Activated CD4-positive, CD25-positive, alpha-beta regulatory T cell treated with anti-CD3 and anti-CD28 coated beads, Interleukin-2, amount 50 U/mL, for 16 hours (primary cell): ENCODE results near the gene PIGS.
"Not testable (repeated sequence)": the region's sequence is repeated elsewhere in the genome, so short reads cannot be mapped to it uniquely, and the experiment has no call there.

ENCODE experiments used
- DNase-seq: peaks from one replicate; pipeline ENCODE4 v3.0.0-alpha.2; 2020; ENCODE audit warnings: low read depth, low spot score

PIGS gene

DNA sequence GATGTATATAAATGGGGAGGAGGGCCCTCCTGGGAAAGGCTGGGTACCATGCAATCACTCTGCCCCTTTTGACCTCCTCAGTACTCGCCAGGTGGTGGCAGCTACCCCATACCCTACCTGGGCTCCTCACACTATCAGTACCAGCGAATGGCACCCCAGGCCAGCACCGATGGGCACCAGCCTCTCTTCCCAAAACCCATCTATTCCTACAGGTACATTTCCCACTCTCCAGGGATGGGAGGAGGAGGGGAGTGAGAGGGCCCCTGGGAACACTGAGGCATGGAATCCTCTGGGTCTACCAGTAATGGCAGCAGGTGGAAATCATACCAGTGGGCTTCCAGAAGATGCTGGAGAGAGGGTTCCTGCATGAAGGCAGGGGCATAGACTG, 42.3 kb downstream of the PIGS start:
- DNase-seq = no peak

DNA sequence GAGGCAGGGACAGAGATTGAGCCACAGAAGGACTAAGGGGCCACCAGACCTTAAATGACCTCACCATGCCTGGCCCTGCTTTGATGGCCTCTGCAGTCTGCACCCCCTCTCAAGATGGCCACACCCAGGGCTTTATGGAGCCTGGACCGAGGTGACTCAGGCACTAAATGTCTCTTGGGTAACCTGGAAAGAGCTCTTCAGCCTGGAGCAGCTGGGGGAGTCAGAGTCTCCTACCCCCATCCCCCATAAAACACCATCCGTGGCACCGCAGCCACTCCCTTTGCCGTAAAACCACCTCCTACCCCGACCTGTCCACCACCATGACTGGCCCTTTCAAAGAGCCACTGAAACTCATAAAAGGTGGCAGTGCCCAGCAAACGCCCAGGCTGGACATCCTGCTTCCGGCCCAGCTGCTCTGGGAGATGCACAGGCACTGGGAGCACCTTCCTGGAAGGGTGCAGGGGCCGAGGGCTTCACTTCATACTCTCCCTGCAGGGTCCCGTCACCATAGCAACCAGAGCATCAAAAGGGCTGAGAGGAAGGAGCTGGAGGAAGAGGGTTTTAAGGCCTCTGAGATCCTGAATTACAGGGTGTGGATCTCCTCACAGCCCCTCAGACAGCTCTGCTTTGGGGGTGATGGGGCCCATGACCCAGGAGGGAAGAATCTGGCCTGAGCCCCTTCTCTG, 42.9 kb downstream of the PIGS start:
- DNase-seq = no peak

DNA sequence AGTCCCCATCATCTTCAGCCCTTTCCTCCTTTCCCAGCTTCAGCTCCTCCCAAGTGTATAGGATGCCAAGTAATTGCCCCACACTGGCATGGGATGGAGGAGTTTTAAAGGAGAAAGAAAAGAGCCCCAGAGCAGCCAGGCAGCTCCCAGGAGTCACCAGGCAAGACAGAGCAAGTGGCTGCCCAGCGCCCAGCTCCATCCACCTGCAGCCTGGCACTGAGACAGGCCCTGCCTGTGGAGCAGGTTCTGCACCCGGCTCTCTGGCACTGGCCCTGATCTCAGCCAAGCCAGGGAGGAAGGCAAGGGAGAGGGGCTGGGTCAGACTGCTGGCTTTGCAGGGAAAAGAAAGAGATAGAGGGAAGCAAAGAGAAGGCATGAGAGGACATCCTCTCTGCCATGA, 43.5 kb downstream of the PIGS start:
- no peak for DNase-seq

DNA sequence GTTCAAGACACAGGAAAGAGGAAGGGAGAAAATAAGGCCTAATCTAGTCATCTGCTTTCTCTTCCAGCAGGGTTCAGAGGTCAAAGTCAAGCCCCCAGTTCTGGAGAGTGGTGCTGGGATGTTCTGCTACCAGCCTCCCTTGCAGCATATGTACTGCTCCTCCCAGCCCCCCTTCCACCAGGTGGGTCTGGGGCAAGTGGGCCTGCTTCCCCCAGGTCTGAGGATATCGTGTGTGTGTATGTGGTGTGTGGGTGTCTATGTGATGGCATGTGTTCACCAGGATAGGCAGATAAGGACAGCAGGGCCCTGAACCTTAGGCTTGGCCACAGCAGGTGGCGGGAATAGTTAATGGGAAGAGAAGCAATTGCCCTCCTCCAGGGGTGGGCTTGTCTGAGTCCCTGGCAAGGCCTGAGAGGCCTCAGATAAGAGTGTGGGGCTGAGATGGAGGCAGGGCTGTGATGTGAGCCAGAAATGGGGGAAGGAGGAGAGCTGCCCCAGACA, 44.1 kb downstream of the PIGS start:
- DNase-seq = no peak

DNA sequence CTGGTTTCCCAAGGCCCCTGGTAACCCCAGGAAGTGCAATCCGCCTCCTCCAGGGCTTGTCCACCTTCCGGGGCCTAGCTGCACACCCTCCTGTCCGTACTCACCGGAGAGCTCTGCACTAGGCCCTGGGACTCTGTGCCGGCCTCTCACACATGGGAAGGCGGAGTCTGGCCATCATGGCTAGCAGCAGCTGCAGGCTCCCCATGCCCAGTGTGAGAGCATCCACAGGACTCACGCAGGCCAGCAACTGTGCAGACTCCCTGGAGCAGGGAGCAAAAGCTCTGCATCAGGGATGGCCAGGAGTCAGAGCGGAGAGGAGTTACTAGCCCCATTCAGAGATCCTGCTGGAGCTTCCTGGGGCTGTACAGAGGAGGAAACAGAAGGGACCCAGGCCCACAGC, 44.9 kb downstream of the PIGS start:
- DNase-seq = no peak

DNA sequence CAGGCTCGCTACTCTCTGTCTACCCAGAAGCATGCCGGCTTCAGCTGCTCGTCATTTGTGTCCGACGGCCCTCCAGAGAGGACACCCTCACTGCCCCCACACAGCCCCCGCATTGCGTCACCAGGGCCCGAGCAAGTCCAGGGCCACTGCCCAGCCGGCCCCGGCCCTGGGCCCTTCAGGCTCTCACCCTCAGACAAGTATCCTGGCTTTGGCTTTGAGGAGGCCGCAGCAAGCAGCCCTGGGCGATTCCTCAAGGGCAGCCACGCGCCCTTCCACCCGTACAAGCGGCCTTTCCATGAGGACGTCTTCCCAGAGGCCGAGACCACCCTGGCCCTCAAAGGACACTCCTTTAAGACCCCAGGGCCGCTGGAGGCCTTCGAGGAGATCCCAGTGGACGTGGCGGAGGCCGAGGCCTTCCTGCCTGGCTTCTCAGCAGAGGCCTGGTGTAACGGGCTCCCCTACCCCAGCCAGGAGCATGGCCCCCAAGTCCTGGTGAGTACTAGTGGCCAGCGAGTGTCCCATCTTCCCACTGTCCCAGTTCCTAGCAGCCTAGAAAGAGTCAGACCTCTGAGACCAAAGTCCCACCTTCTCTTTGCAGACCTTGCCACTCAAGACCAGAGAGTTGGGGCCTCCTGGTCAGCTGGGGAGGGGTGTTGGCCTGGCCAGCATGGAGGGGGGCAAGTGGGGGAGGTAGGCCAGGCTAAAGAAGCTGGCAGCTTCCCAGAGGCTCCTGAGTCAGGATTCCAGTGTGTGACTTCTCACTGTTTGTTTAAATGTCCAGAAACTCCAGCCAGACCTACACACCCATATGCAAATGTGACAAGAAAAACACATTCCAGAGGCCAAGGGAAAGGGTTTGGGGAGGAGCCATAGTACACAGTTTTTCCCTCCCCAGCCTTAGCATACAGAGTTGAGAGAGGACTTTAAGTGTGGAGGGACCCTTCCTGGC, 46.6 kb downstream of the PIGS start:
- no peak for DNase-seq

DNA sequence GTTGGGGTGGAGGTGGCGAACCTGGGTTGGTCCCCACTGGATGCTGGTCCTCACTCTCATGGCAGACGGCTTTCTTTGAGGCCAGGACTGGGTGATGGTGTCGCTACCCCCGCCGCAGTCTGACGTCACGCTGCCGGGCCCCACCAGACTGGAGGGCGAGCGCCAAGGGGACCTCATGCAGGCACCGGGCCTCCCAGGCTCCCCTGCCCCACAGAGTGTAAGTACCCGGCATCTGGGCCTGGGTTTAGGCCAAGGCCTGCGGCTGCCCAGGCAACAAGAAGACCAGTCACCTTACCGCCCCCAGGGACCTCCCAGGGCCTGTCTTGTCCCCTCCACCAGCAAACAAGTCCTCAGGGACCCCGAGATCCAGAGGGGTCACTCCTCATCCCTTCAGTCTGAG, 47.4 kb downstream of the PIGS start:
- no peak for DNase-seq

DNA sequence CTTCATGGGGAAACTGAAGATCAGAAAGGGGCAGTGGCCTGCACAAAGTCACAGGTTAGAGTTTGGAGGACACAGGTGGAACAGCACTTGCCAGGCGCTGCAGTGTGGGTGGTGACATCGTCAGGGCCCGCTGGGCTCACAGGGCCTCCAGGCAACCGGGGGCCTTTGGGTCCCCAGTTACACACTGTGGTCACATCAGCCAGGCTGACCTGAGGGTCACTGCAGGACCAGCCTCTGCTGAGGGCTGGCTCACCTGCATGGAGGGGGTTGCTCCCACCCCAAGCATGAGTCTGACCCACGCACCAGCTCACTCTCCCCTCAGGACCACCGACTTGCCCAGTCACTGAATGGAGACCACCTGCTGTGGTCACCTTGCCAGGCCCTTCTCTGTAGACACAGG, 48.1 kb downstream of the PIGS start:
- no peak for DNase-seq

DNA sequence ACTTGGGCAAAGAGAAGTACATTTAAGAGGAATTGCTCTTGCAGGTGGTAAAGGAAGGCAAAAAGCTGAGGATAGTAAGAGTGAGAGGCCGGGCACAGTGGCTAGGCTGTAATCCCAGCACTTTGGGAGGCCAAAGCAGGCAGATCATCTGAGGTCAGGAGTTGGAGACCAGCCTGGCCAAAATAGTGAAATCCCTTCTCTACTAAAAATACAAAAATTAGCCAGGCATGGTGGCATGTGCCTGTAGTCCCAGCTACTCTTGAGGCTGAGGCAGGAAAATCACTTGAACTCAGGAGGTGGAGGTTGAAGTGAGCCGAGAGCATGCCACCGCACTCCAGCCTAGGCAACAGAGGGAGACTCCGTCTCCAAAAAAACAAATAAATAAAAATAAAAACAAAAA, 49.0 kb downstream of the PIGS start:
- DNase-seq = not testable (repeated sequence)

DNA sequence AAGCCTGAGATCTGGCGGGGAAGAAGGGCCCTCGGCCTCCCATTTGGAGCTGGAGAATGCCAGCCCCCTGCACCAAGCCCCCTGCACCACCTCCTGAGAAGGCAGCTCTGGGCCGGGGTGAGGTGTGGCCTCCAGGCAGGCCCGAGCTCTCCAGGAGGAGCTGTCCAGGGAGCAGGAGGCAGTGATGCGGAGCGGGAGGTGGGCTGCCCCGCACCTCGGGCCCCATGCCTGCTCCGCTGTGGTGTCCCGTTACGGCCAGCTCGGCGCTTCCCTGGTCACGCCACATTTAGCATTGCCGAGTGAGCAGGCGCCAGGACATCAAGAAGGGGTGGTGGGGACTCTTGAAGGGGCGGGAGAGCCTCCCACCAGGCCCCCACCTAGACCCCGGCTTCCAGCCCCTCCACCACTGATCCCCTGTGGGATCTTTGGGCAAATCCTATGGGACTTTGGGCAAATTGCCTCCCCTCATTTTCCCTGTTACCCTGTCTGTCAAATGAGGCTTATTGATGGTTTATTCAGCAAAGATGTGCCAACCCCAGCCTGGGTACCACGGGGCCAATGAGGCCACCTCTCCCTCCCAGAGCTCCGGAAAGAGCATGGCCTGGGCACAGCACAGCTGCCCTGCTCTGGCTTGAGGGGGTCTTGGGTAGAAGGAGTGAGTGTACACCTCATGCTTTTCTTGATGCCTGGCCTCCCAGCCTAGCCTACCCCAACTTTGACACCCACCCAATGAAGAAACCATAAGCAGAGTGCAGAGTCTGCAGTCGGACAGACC, 49.8 kb downstream of the PIGS start:
- no peak for DNase-seq

DNA sequence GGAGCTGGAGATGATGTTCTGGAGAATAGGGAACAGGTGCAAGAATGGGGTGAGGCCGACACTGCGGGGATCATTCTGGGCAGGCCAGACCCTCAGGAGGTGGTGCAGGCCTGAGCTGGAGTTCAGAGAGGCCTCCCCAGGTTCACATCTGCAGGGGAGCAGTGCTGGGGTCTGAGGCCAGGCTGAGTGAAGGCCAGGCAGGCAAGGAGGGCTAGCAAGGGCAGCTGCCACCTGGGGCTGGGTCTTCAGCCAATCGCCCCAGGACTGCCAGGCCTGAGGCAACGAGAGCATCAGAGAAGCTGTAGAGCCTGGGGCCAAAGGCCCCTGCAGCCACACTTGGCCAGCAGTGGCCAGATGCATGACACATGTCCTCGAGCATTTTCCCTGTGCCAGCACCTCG, 50.6 kb downstream of the PIGS start:
- no peak for DNase-seq

DNA sequence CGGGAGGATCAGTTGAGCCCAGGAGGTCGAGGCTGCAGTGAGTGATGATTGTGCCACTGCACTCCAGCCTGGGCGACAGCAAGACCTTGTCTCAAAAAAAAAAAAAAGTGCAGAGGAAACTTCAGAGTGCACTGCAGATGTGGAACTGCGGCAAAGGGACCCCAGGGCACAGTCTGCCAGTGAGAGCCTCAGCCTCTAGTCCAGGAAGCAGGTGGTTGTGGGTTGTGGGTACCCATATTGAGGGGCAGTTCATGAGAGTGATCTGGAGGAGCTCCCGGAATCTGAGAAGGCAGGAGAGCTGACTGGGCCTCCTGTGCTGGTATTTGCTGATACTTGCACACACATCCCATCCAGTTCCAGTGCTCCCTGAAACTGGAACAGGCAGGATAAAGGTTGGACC, 52.1 kb downstream of the PIGS start:
- DNase-seq = no peak

DNA sequence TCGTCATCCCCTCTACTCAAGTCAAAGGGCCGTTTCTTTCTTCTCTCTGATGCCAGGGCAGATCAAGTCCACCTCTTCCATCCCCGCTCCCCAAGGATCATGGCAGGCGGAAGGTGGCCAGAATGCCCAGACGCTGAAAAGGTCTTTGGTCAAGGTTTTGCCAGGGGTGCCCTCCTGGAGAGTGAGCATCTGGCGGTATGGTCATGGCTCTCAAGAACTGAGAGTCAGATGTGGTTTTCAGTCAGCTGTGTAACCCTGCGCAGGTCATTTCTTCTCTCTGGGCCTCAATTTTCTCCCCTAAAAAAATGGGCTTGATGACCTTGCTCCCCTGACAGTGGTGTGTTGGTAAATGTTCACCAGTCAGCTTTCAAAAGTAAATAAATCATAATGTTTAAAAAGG, 52.7 kb downstream of the PIGS start:
- DNase-seq = no peak

DNA sequence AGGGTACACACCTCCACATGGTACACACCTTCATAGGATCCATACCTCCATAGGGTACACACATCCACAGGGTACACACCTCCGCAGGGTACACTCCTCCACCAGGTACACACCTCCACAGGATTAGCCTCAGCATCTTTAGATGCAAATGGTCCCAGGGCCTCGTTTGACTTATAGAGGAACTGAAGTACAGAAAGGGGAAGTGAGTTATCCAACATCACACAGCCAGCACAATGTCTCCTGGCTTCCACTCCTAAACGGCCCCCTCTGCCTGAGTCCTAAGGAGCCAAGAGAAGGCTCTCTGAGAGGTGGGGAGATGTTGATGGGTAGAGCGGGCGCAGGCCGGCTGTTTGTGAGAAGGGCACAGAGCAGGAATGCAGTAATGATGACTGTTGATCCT, 53.2 kb downstream of the PIGS start:
- no peak for DNase-seq

DNA sequence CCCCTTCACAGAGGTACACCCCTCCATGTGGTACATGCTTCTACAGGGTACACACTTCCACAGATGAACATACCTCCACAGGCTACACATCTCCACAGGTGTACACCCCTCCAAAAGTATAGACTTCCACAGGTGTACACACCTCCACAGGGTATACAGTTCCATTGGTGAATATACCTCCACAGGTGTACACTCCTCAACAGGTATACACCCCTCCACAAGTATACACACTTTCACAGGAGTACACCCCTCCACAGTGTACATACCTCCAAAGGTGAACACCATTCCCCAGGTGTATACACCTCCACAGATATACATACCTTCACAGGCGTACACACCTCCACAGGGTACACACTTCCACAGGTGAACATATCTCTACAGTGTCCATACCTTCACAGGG, 55.8 kb downstream of the PIGS start:
- no peak for DNase-seq

DNA sequence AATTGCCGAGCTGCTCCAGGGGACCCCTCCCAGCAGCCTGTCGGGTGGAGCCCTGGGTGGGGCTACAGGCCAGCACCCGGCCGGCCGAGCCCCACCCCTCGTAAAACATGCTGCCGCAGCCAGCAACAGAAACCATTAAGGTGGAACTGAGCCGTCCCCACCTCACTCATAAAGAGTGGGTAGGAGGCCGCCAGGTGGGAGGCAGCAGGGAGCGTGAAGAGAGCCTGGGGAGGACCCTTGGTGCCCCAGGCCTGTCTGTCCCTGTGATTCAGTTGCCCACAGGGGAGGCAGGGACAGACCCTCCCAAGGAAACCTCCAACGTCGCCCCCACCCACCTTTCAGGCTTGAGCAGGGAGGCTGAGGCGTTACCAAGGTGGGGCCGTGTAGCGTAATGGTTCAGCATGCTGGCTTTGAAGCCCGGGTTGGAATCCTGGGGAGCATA, 56.7 kb downstream of the PIGS start:
- no peak for DNase-seq

DNA sequence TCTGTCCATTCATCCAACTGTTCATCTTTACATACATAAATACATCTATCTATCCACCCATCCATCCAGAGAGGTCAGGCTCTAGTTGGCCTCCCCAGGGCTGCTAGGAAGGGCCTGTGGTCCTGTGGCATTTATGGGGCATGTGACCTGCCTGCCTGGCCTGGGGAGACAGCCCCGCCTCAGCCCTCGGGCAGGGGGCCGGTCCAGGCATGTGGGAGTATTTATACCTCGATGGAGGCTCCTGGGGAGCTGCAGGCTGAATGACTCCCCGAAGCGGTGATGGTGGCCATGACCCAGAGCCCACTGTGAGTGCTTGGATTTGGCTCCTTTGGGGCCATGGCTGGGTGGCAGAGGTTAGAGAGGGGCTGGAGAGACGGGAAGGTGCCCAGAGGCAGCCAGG, 57.8 kb downstream of the PIGS start:
- no peak for DNase-seq

DNA sequence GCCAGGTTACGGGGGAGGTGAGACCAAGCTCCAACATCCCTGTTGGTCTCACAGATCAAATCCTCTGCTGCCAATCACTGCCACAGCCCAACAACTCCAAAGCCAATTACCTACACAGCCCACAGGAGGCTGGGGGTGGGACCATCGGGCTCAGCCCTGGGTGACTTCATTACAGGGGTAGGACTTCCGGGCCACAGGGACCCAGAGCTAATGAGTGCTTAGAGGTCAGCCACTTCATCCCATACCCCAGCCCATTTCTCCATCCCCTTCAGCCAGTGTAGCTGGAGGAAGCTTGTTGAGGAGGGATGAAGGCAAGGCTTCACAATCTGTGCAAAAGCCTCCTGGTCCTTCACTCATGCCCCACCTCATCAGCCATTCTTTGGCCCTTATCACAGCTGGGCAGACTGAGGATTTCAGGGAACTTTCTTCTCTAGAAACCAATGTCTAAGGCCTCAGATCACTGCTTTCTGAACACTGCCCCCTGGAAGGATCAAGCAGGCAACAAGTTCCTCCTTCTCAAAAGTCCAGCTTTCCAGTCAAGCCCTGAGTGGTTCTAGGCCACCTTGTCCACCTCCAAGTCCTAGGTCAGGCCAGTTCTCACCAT, 59.4 kb downstream of the PIGS start:
- no peak for DNase-seq

DNA sequence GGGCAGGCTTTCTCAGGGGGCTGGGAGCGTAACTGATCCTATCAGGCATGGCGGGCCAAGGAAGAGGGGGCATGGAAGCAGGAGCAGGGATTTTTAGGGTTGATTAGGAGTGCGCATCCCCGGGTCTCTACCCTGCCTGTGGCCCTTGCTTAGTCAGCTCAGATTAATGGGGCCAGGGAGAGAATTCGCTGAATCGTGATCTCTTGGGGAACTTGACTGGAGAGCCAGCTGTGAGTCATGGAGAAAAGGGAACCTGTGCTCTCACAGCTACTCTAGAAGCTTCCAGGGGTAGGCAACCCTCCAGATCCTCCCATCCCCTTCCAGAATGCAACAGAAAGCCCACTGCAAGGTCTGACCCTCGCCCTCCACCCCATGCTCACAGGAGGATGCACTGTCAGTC, 61.5 kb downstream of the PIGS start:
- DNase-seq = no peak

DNA sequence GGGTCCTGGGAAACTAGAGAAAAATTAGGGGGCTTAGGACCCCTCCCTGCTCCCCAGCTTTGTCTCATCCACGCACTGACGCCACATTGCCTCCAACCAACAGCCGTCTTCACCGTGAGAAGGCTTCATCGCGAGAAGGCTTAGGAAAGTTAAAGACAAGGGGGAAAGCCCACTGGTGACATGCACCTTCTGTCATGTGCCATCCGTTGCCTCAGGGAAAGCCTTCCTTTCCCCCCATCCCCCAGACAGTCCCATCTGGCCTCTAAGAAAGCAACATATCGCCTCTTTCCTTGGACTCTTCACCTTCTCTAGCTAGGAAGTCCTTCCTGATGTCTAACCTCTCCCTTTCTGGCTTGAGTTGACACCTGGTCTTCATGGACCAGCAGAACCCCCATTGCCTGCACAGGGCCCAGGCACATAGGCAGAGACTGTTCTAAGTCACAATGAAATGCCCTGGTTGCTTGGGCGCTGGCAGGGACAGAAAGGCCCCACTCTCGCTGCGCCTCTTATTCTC, 63.1 kb downstream of the PIGS start:
- no peak for DNase-seq

DNA sequence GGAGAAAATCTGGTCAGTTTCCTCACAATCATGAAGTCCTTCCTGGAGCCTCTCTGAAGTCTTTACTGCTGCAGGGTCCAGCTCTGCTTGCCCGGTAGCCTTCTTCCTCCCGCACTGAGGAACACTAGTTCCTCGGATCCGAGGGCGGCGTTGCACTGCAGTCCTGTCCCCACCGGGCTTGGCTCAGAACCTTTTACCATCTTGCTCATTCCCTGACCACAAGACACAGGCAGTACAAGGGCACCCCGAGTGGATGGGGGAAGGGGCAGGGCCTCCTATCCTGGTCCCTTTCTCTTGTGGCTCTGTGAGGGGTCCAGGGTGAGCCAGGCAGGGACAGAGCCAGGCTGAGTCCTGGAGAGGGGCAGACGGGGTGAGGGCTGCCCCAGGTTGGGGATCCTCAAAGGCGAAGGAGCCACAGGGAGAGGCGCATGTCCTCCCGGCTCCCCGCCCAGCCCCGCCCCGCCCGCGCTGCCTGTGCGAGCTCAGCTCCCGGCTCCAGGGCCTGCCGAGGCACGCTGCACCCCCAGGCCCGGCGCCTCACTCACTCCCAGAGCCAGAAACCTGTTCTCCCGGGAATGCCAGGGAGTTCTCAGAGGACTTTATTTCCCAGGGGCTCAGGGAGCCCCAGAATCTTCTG, 63.6 kb downstream of the PIGS start:
- no peak for DNase-seq
